ENCODE data around the gene DDIT4.
"Not testable (repeated sequence)": the region's sequence is repeated elsewhere in the genome, so short reads cannot be mapped to it uniquely, and the experiment has no call there.

Gene DDIT4

GRCh38 chr10:72249176-72249862 is 24.4 kb upstream of the DDIT4 start:
- not testable (repeated sequence) for DNase-seq

- peak; percentile 67 for DNase-seq
These were observed 23.1 kb upstream of the DDIT4 start for GRCh38 chr10:72250666-72251065.

GRCh38 chr10:72251635-72252034 is 22.1 kb upstream of the DDIT4 start:
- DNase-seq: no peak

- no peak for DNase-seq
These were observed 20.8 kb upstream of the DDIT4 start for GRCh38 chr10:72252972-72253371.

- no peak for DNase-seq
These were observed 20.1 kb upstream of the DDIT4 start for GRCh38 chr10:72253578-72253977.

GRCh38 chr10:72254813-72255568 is 18.7 kb upstream of the DDIT4 start:
- DNase-seq: peak; percentile 70

- DNase-seq: no peak
These were observed 17.6 kb upstream of the DDIT4 start for GRCh38 chr10:72255977-72256729.

GRCh38 chr10:72257051-72257892 is 16.5 kb upstream of the DDIT4 start:
- no peak for DNase-seq

- DNase-seq: no peak
These were observed 15.1 kb upstream of the DDIT4 start for GRCh38 chr10:72258617-72259016.

GRCh38 chr10:72259491-72260238 is 14.1 kb upstream of the DDIT4 start:
- peak; percentile 94 for DNase-seq

- DNase-seq: peak; percentile 96
These were observed 13.3 kb upstream of the DDIT4 start for GRCh38 chr10:72260239-72260975.

- DNase-seq: no peak
These were observed 12.5 kb upstream of the DDIT4 start for GRCh38 chr10:72260976-72261783.

- DNase-seq: no peak
These were observed 11.8 kb upstream of the DDIT4 start for GRCh38 chr10:72261784-72262404.

GRCh38 chr10:72263613-72264241 is 10.0 kb upstream of the DDIT4 start:
- DNase-seq: no peak

- no peak for DNase-seq
These were observed 9.2 kb upstream of the DDIT4 start for GRCh38 chr10:72264536-72264935.

- DNase-seq: no peak
These were observed 8.2 kb upstream of the DDIT4 start for GRCh38 chr10:72265508-72265907.

- no peak for DNase-seq
These were observed 7.5 kb upstream of the DDIT4 start for GRCh38 chr10:72265990-72266865.

GRCh38 chr10:72267381-72267780 is 6.3 kb upstream of the DDIT4 start:
- DNase-seq: no peak
